Fibroblast of lung (primary cell): ENCODE data around the gene FGD4.

ENCODE experiments used
- CTCF ChIP-seq, 2 donors: IDR thresholded peaks in 1 of 2; conservative IDR thresholded peaks in 1 of 2; 1 replicate in 1 of 2; 2 replicates in 1 of 2; pipeline ENCODE4 v1.5.1; 2011 to 2012; ENCODE audit warnings: low read length in 2 of 2, control low read depth in 1 of 2, inconsistent platforms in 1 of 2, low read depth in 1 of 2, mild to moderate bottlenecking in 1 of 2
- EZH2 ChIP-seq: IDR thresholded peaks from 2 replicates; pipeline ENCODE4 v1.5.1; 2012; ENCODE audit warnings: low read length, control low read depth, mild to moderate bottlenecking; ENCODE audit errors: missing control alignments

- no peak for TF ChIP-seq CTCF (conservative IDR thresholded peaks at IDR 0.05 in 1 of 2, IDR thresholded peaks at IDR 0.05 in 1 of 2; ENCODE audit: low read depth in 1 of 2, low read length in 2 of 2)
- no peak for TF ChIP-seq EZH2
These were observed 142.5 kb downstream of the FGD4 start for GRCh38 chr12:32541754-32542374.
